Fibroblast of villous mesenchyme (primary cell): ENCODE measurements around the gene ERICH2. TPM values are rescaled to one million over a fixed set of nuclear protein-coding genes. Genes with fewer than 3 reads are reported as not detected.
"Not testable (repeated sequence)": the region's sequence is repeated elsewhere in the genome, so short reads cannot be mapped to it uniquely, and the experiment has no call there.

Source experiments
- DNase-seq: peaks from one replicate; pipeline ENCODE4 v3.0.0-alpha.2; 2010; ENCODE audit warnings: low read depth
- H3K4me3 ChIP-seq: 2 replicates; pipeline ENCODE4 v1.5.1; 2011; ENCODE audit warnings: low read depth, mild to moderate bottlenecking, low read length
- CTCF ChIP-seq: IDR thresholded peaks from 2 replicates; pipeline ENCODE4 v1.5.1; 2012; ENCODE audit warnings: low read depth, mild to moderate bottlenecking, low read length; ENCODE audit not compliant: insufficient read depth
- total RNA-seq: library from RNA; depleted of rRNA; stranded (reverse); fragments of >200 nt; gene quantifications from 2 replicates; pipeline ENCODE4 v1.2.3, GENCODE V29; 2012

Gene ERICH2
- total RNA-seq, 1 donor, result not detected

DNA sequence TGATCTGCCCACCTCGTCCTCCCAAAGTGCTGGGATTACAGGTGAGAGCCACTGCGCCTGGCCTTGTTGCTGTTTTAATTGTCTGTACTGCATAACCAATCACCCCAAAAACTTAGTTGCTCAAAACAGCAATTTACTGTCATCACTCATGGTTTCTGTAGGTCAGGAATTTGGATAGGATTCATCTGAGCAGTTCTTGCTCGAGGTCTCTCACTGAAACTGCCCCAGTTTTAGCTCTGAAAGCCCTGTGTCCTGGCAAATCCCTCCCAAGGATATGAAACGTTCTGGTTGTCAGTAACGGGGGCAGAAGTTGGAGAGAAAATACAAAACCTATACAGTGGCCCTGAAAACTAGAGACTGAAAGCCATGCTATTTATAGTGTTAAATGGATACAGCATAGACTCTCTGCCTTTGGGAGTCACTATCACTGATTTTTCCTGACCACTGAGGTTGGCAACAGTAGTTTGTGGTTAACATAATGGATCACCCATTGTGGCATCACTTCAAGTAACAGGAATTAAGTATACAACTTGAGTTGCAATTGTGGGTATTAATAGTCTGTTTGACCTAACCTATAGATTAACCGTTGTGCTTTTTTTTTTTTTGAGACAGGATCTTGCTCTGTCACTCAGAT is 27.2 kb upstream of the ERICH2 start:
- no peak for DNase-seq
- no peak for TF ChIP-seq CTCF
- no peak overlapping the region for H3K4me3 ChIP-seq

GRCh38 chr2:170743530-170744239 is 26.5 kb upstream of the ERICH2 start:
- no peak for TF ChIP-seq CTCF
- H3K4me3 ChIP-seq, result no peak overlapping the region
- peak; percentile 16 for DNase-seq

GRCh38 chr2:170744248-170745002 is 25.8 kb upstream of the ERICH2 start:
- H3K4me3 ChIP-seq, result no peak overlapping the region
- peak; percentile 90 for DNase-seq
- no peak for TF ChIP-seq CTCF

DNA sequence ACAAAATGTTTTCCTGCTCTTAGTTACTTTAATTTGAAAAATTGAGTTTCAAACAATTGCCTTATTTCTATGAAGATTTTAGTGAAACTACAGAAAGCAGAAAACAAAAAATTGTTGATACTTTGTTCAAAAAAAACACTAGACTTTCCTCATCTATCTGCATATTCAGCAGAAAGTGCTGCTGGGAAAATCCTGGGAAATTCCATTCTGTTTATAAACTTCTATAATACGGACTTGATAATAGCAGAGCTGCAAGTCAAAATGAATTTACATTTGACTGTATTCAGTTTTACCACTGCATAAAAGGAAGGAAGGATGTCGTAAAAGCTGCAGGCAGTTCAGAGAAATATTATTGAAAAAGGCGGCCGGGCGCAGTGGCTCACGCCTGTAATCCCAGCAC is 24.9 kb upstream of the ERICH2 start:
- TF ChIP-seq CTCF, result no peak
- DNase-seq, result no peak
- no peak overlapping the region for H3K4me3 ChIP-seq

DNA sequence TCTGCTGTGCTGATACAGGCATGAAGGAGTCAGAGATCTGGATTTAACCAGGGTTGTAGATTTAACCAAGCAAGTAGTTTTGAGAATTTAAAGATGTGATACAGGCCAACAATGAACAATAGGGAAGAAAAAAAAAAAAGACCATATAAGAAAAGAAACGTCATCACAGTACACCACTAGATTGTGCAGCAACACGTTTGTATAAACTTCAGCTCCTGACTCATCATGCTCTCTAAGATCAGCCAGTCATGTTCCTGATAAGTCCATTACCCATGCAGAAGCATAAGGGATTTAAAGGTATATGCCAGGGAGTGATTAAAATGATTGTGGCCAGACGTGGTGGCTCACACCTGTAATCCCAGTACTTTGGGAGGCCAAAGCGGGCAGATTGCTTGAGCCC is 22.3 kb upstream of the ERICH2 start:
- H3K4me3 ChIP-seq, result no peak overlapping the region
- DNase-seq, result peak; percentile 66
- no peak for TF ChIP-seq CTCF

DNA sequence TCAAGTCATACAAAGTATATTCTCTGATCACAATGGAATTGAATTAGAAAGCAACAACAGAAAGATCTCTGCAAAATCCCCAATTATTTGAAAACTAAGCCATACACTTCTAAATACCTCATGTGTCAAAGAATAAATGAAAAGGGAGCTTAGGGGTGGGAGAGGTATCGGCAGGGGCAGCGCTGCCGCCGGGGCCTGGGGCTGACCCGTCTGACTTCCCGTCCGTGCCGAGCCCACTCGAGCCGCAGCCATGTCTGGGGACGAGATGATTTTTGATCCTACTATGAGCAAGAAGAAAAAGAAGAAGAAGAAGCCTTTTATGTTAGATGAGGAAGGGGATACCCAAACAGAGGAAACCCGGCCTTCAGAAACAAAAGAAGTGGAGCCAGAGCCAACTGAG is 18.6 kb upstream of the ERICH2 start:
- not testable (repeated sequence) for H3K4me3 ChIP-seq, DNase-seq

DNA sequence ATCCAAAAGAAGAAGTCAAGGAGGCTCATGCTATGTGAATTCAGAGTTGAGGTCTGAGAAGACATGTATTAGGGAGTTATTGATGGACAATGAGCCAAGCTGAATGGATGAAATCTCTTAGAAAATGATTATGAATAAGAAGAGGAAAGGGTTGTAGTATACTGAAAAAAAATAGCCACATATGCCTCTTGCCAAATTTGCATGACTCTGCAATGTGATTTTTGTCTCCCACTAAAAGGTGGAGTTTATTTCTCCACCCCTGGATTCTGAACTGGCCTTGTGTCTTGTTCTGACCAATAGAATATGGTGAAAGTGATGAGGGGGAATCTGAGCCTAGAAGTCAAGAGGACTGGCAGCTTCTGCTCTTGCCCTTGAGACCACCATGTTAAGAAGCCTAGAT is 8.6 kb upstream of the ERICH2 start:
- no peak for DNase-seq
- no peak for TF ChIP-seq CTCF
- no peak overlapping the region for H3K4me3 ChIP-seq
